GM12801 (cell line): ENCODE results near the gene UBE4A.

Experiments
- CTCF ChIP-seq: IDR thresholded peaks from one replicate; pipeline ENCODE4 v1.5.1; 2011; ENCODE audit warnings: control low read depth; ENCODE audit not compliant: insufficient read length; ENCODE audit errors: extremely low read depth

Gene UBE4A

GRCh38 chr11:118382954-118383353, 23.6 kb downstream of the UBE4A start:
- TF ChIP-seq CTCF = no peak

DNA sequence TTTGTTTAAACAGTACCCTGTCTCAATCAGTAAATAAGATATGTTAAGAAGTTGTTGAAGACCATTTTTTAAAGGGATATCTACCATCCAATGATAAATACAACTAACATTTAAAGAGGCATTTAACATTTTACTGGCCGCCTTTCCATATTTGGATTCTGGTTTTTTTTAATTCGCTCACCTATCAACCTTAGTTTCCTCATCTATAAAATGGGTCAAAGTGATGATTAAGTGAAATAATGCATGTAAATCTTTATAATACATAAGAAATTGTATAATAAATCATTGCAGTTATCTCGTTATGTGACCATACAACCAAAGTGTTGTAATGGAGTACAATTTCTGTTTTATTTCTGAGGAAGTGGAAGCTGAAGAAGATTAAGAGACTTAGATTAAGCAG, 24.3 kb downstream of the UBE4A start:
- TF ChIP-seq CTCF = no peak

GRCh38 chr11:118396097-118396501, 36.7 kb downstream of the UBE4A start:
- no peak for TF ChIP-seq CTCF

- no peak for TF ChIP-seq CTCF
Measured at GRCh38 chr11:118397448-118397847, 38.0 kb downstream of the UBE4A start.

- TF ChIP-seq CTCF = no peak
Measured at GRCh38 chr11:118398791-118399559, 39.6 kb downstream of the UBE4A start.

DNA sequence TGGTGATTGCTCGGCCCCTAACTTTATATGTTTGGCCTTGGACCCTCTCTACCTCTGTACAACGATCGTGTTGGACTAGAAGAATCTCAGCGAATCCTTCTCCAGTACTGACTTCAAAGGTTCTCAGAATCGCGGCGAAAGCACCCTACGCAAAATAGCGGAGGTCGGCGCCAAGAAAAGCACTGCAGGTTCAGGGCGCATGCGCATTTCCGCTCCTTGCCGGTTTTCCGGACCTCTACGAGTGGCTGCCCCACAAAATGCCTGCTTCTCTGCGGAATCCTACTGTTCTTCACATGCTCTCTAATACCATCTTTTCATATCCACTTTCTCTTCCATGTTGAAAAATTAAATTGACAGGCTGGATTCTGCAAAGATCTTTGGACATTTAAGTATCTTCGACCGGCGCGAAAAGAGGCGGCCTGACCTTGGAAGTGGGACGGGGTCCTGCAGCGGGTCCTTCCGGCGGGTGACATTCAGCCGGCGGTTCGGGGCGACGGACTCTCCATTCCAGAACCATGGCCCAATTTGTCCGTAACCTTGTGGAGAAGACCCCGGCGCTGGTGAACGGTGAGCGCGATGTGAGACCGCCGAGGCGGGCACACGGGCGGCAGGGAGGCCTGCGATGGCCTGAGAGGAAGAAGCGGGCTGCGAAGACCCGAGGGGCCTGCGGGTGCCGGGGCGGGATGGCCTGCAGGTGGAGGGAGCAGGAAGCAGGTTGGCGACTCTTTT, 41.9 kb downstream of the UBE4A start, which contains the start of gene ATP5MG:
Gene ATP5MG, plus strand, starts transcription at position 456 of the 729 bp plus-strand sequence. Its CDS starts 60 bp downstream, at position 516.
- no peak for TF ChIP-seq CTCF

GRCh38 chr11:118401880-118402590, 42.6 kb downstream of the UBE4A start:
- TF ChIP-seq CTCF = no peak
